HG03135 (cell line): ENCODE results near the gene CHAF1B.

Source experiments
- ATAC-seq: cut with Tn5 transposase; IDR thresholded peaks from one replicate; pipeline ENCODE4 v1.9.1; 2021; ENCODE audit warnings: mild to moderate bottlenecking, moderate library complexity; ENCODE audit not compliant: unreplicated experiment

Gene CHAF1B

DNA sequence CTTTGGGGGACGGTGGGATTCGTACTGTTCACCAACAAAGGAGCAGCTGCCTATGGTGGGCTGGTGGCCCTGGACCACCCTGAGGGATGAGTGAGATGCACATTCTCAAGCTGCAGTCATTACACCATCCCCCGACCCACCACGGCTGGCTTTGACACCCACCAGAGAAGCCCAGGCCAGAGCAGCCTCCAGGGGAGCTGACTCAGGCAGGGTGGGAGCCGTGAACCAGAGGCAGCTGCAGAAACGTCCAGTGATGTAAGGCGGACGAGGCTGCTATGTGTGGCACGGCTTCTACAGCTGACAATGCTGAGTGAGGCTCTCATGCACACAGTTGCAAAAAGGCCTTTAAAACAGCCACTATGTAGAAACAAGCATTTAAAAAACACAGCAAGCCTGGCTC lies 40.1 kb downstream of the CHAF1B start:
- no peak for ATAC-seq

GRCh38 chr21:36427502-36427901 lies 42.3 kb downstream of the CHAF1B start:
- no peak for ATAC-seq

- no peak for ATAC-seq
These were observed 43.7 kb downstream of the CHAF1B start for GRCh38 chr21:36428761-36429432.

GRCh38 chr21:36429947-36430546 lies 44.9 kb downstream of the CHAF1B start:
- peak; percentile 87 for ATAC-seq

GRCh38 chr21:36430841-36431240 lies 45.6 kb downstream of the CHAF1B start:
- ATAC-seq = no peak

DNA sequence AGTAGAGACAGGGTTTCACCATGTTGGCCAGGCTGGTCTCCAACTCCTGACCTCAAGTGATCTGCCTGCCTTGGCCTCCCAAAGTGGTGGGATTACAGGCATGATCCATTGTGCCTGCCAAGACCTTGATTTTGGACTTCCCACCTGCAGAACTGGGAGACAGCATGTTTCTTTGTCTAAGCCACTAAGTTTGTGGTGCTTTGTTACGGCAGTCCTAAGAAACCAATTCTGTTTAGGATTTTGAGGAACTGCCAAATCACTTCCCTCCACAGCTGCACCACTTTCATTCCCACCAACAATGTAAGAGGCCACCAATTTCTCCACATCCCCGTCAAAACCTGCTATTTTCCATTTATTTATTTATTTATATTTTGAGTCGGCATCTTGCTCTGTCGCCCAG lies 46.1 kb downstream of the CHAF1B start:
- no peak for ATAC-seq

DNA sequence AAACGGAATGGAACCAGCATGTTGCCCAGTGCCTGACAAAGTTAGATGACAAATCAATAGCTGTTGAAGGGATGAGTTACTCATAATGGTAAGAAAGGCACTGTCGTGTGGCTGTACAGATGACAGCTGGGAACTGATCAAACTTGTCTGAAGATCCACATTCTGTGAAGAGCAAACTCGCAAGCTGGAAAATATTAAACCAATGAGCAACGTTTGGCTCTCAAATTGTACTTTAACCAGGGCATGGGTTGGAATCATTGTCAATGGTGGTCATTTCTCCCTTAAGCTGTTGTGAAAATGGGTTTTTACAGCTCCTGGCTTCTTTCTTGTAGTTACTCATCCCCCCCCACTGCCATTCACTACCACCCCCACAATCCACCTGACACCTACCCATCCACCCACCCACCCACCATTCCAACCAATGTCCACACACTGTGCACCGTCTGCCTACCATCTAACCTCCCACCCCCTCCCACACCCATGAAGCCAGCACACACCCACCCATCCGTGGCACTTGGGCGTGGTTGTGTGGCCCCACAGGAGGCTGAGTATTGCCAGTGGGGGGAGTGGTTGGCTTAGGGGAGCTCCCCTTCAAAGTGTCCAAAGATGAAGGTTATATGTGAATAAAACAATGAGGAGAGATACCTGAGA lies 48.0 kb downstream of the CHAF1B start:
- ATAC-seq = no peak

DNA sequence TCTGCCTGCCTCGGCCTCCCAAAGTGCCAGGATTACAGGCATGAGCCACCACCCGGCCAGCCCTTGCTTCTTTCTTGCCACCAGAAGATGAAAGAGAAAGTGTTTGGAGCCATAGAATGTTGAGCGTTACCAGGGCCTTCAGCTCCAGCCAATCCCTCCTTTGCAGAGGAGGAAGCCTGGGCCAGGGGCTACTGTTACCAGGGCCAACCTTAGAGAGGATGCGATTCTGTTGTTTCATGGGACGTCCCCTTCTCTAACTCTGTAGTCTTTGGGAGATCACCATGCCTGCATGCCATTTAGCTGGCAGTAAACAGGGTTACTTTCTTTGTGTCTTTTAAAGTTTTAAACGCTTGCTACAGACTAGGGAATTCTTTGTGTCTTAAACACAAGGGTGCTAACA lies 49.0 kb downstream of the CHAF1B start:
- ATAC-seq = no peak

- no peak for ATAC-seq
These were observed 51.9 kb downstream of the CHAF1B start for GRCh38 chr21:36436829-36437744.

- no peak for ATAC-seq
These were observed 52.5 kb downstream of the CHAF1B start for GRCh38 chr21:36437745-36438128.

- ATAC-seq = no peak
These were observed 56.5 kb downstream of the CHAF1B start for GRCh38 chr21:36441715-36442114.

- ATAC-seq = no peak
These were observed 61.1 kb downstream of the CHAF1B start for GRCh38 chr21:36446301-36446700.

GRCh38 chr21:36450511-36450910 lies 65.3 kb downstream of the CHAF1B start:
- ATAC-seq = no peak

DNA sequence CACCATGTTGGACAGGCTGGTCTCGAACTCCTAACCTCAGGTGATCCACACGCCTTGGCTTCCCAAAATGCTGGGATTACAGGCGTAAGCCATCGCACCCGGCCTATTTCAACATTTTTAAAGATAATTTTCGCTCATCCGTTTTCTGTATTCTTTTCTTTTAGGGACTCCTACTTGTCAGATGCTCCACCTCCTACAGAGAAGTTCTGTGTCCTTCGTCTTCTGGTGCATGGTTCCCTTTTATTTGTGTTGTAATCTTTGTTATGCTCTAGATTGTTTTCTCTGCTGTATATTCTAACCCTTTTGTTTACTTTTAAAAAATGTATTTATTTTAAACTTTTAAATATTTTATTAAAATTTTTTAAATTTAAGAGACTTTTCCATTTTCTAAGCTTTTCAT lies 66.3 kb downstream of the CHAF1B start:
- ATAC-seq = no peak

DNA sequence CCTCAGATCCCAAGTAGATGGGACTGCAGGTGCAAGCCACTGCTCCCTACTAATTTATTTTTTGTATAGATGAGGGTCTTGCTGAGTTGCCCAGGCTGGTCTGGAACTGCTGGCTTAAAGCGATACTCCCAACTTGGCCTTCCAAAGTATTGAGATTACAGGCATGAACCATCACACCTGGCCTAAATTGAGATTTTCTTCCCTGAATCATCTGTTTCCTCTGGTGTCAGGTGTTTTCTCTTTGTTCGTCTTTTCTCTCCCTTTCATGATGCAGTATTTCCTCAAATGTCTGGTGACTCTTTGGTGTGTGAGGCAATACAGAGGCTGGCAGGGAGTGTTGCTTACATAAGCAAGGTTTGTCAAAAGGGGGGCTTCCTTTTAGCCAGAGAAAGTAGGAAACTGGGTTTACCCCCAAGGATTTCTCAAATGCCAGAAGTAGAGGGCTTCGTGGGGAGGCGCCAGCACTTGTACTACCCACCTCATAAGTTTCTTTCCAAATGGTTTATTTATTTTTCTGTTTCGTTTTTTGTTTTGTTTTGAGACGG lies 67.2 kb downstream of the CHAF1B start:
- ATAC-seq = no peak

DNA sequence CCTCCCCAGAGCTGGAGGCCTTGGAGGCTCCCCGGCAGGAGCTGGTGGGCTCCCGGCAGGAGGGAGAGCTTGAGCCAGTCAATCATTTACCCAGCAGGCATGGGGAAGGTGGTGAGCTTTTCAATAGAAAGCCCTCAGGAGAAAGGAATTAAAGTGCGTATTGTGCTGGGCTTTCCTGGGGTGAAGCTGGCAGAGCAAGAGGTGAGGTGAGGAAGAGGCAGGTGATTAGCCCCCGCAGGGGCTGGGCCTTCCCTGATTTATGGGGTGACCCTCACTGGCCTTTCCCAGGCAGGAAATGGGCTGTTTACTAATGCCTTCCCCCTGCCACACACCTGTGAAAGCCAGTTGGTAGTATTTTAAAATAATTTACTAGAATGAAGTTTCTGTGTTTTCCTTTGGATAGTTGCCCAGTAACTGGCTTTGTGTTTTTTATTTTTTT lies 68.9 kb downstream of the CHAF1B start:
- ATAC-seq = no peak

DNA sequence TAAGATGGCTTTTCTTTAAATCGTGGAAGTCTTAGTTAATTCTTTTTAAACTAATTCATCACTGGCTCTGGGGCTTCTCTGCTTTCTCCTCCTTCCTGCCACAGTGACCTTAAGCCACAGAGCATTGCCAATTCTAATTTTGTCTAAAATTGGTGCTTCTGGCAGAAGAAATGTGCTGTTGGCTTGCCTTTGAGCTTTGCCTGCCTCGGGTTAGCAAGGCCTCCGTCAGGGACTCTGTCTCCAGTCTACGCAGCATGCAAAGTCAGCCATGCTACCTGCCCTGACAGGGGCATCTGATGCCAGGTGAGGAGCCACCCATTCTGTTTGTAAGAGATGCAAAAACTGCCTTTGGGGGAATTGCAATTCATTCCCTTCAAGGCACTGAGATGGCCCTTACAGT lies 69.5 kb downstream of the CHAF1B start:
- no peak for ATAC-seq

DNA sequence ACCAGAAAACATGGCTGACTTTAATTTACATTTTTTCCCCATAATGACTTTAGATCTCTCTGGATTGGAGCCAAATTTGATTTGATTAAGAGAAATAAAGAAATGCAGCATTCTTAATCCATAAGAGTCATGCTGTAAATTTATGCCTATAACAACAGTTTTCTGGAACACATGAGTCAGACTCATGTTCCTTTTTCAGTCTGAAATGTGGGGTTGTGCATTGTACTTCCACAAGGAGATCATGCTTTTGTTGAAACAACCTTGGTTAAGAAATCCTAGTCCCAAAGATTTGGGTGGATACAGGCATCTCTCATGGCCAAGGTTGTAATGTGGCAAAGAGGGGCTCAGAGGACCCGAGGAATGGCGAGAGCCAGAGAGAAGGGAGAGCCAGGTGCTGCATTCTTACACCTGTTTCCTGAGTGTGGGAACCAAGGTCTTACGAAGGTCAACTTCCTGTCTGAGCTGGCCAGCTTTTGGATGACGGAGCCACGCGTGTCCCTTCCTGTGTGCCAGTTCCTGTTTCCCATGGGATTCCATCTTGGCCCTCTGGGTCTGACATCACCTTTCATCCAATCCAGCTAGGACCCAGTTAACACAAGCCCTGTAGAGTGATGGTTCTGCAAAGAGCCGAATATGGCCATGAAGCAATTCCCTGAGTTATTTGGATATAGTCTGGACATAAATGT lies 71.7 kb downstream of the CHAF1B start:
- ATAC-seq = no peak

DNA sequence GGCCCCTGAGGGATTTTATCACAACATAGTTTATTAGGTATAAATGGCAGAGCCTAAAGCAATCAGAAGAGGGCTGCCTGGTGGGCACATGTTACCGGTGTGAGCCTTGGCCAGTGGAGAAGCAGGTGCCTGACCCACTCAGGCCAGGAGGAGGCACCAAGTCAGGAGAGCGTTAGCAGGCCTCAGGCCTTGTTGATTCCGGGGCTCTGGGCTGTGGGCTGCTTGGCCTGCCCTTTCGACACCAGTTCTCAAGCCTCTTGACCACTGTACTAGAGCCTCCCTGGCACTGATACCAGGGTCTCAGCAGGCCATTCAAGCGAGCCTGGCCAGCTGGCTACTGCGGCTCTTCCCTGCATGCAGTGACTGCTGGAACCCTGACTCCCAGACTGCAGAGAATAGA lies 73.9 kb downstream of the CHAF1B start:
- ATAC-seq = no peak

DNA sequence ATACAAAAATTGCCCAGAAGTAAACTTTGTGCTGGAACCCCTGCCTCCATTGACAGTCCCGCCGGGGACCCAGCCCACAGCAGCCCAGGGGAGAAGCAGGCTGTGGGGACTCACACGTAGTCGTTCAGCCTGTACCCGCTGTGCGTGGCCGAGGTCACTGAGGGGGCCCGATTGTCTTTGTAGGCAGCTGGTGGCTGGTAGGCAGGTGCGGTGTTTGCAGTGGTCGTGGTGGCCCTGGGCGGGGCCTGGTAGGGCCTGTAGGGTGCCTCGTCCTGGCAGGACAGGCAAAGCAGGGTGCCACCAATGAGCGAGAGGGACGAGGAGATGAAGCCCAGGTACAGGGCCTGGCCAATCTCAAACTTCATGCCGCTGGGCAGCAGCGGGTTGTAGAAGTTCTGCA lies 75.7 kb downstream of the CHAF1B start:
- no peak for ATAC-seq
